ENCODE data around the gene BTBD9.

Gene BTBD9

GRCh38 chr6:38187811-38188590 is 451.7 kb downstream of the BTBD9 start:
- DNase-seq = no peak

GRCh38 chr6:38187325-38187724 is 452.4 kb downstream of the BTBD9 start:
- no peak for DNase-seq

GRCh38 chr6:38185752-38186151 is 454.0 kb downstream of the BTBD9 start:
- DNase-seq = no peak

GRCh38 chr6:38185244-38185643 is 454.5 kb downstream of the BTBD9 start:
- no peak for DNase-seq

- no peak for DNase-seq
Measured at GRCh38 chr6:38184585-38185080, 455.1 kb downstream of the BTBD9 start.

- no peak for DNase-seq
Measured at GRCh38 chr6:38183856-38184584, 455.7 kb downstream of the BTBD9 start.

GRCh38 chr6:38182426-38182825 is 457.3 kb downstream of the BTBD9 start:
- DNase-seq = no peak

GRCh38 chr6:38180586-38180985 is 459.1 kb downstream of the BTBD9 start:
- DNase-seq = no peak

GRCh38 chr6:38179794-38180430 is 459.8 kb downstream of the BTBD9 start:
- no peak for DNase-seq

- DNase-seq = no peak
Measured at GRCh38 chr6:38179300-38179699, 460.4 kb downstream of the BTBD9 start.

- no peak for DNase-seq
Measured at GRCh38 chr6:38178584-38178886, 461.2 kb downstream of the BTBD9 start.

- DNase-seq = no peak
Measured at GRCh38 chr6:38177882-38178583, 461.7 kb downstream of the BTBD9 start.

- no peak for DNase-seq
Measured at GRCh38 chr6:38176797-38177751, 462.7 kb downstream of the BTBD9 start.

- no peak for DNase-seq
Measured at GRCh38 chr6:38175786-38176185, 463.9 kb downstream of the BTBD9 start.

- no peak for DNase-seq
Measured at GRCh38 chr6:38174806-38175495, 464.8 kb downstream of the BTBD9 start.

- DNase-seq = no peak
Measured at GRCh38 chr6:38174315-38174714, 465.4 kb downstream of the BTBD9 start.

- no peak for DNase-seq
Measured at GRCh38 chr6:38173909-38174308, 465.8 kb downstream of the BTBD9 start.

- no peak for DNase-seq
Measured at GRCh38 chr6:38172739-38173410, 466.9 kb downstream of the BTBD9 start.

GRCh38 chr6:38171997-38172738 is 467.6 kb downstream of the BTBD9 start:
- DNase-seq = no peak

All from KG1 (cell line).